GM18861 (cell line): Measurements from ENCODE around the gene YPEL3.

Experiments used
- ATAC-seq: cut with Tn5 transposase; IDR thresholded peaks from one replicate; pipeline ENCODE4 v1.9.1; 2021; ENCODE audit not compliant: unreplicated experiment

YPEL3 gene

DNA sequence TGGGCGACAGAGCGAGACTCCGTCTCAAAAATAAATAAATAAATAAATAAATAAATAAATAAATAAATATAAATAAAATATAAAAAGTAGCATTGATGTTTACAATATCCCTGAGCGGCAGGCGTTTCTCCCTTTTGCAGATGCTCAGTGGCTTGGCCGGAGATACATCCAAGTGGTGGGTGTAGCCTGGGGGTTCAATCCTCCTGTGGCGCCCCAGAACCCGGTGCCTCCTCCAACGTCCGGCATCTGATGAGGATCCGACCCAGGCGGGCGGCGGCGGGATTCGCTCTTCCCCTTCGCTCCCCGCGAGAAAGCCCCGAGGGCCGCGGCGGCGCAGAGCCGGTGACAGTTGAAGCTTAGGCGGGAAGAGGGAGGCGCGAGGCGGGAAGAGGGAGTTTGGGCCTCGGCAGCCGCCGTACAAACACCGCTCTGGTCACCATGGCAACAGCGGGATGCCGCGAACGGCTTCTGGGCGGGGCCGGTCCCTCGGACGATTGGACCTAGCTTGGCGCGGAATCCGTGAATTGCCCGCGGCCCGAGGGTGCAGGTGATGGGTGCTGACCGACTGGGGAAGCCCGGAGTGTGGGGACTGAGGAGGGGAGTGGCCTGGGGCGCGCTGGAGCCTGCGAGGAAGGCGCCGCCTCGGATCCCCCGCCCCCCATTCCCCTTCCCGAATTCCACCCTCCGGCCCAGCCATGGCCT is 43.2 kb downstream of the YPEL3 start:
- peak; percentile 59 for ATAC-seq

DNA sequence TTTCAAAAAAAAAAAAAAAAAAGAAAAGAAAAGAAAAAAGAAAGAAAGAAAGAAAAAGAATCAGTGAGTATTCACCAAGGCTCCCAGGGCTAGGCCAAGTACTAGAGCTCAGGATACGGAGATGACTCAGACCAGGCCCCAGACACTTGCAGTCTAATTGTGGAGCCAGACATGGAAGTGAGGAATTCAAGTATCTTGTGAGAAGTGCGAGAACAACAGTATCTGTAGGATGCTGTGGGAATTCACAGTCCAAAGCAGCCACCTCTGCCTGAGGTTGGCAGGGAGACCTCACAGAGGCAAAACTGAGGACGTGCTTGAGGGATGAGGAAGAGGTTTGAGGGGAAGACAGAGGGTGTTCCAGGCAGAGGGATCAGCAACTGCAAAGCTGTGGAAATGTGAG is 44.5 kb downstream of the YPEL3 start:
- ATAC-seq = no peak

- ATAC-seq = no peak
Measured at GRCh38 chr16:30049871-30050270, 46.1 kb downstream of the YPEL3 start.

DNA sequence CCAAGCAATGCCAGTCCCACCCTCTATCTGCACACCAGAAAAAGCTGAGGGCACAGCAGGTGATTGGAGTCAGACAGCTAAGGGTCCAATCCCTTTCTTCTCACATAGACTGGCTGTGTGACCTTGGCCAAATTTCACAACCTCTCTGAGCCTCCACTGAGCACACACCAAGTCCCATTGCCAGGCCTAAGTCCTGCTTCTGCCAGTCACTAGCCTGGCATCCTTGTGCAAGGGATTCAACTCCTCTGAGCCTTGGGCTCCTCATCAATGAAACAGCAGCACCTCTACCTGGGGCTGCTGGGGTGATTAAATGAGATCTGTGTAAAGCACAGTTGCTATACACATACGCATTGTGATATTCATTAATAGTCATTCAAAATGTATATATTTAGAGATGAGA is 49.4 kb downstream of the YPEL3 start:
- no peak for ATAC-seq

DNA sequence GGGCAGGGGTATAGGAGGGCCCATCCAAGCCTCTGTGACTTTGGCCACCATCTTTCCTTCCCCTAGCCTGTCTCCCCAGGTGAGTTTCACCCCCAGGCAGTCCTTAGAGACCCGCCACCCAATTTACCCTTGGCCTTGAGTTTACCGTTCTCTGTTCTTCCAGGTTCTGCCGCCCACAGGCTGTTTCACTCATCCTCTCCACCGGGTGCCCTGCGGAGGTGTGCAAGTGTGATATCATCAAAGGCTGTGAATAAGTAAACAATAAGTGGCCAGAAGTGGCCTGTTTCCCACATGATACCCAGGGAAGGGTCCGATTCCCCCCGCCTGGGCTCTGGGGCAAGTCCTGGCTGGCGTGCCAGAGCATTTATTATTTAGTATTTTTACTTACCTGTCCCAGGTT is 49.8 kb downstream of the YPEL3 start:
- ATAC-seq = no peak
